ENCODE measurements around the gene IL27RA. TPM values are rescaled to one million over a fixed set of nuclear protein-coding genes. Genes with fewer than 3 reads are reported as not detected.
A peak's percentile ranks its signal among the peaks of the same experiment; 100 is the strongest.

Gene IL27RA
- total RNA-seq, 1 experiment from 2014 or later, result 14.2 TPM

DNA sequence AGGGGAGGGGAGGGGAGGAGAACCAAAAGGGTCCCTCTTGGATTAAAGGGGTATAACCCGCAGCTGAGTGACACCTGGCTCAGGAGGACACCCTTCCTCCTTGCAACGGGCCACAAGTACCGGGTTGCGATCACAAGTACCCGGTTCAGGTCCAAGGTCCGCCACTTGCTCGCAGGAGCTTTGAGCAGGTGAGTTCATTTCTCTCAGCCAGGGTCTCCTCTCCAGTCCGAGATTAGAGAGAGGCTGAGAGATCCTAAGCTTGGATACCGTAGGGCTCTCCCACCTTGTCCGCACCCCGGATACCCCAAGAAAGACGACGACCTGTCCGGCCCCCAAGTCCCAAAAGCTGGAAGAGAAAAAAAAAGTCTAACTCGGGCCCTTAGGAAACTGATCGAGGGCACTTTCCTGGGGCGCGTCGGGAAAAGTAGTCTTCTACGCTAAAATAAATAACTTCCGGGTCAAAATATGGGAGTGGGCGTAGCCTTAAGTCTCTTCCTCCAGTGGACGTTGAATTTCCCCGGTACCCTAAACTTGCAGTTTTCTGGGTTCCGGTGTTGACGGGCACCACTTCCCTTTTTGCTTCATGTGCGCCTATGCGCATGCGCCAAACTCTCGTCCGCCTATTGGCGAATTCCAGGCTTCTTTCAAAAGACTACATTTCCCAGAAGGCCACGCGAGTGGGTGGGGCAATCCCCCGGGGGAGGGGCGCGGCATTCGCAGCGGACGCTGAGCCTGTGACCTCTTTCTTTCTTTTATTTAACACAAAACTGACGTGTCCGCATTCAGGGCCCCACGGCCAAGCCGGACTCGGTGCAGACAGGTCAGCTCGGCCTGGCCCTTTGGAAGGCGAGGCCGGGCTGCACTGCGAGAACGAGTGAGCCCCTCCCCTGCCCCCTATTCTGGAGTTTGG is 49.6 kb downstream of the IL27RA start:
- peak overlapping the region; percentile 92 for H3K4me2 ChIP-seq (ENCODE audit: low read length)
- peak overlapping the region; percentile 40 for H3K27ac ChIP-seq (ENCODE audit: low read length)
- no peaks in the 10 kb centered on the region for H4K20me1 ChIP-seq (ENCODE audit: low read length)
- H3K9ac ChIP-seq (ENCODE audit: low read length), result peak overlapping the region; percentile 84
- peak overlapping the region; percentile 94 for H2AFZ ChIP-seq (ENCODE audit: low read length)
- POLR2A ChIA-PET (ENCODE audit: unreplicated experiment), result interaction anchor here (0.6 kb wide), 1 partner anchor 75 kb away, joined by 3 read pairs; no protein-coding TSS in a partner anchor
- H3K4me3 ChIP-seq (ENCODE audit: low read length), result peak overlapping the region; percentile 87
- H3K9me3 ChIP-seq (ENCODE audit: low read length), result no peaks in the 10 kb centered on the region
- CTCF ChIA-PET, result interaction anchor here (0.6 kb wide), 1 partner anchor 42 kb away, joined by 4 read pairs; no protein-coding TSS in a partner anchor
- peaks cover 15% of the 10 kb centered on the region for H3K4me1 ChIP-seq (ENCODE audit: insufficient read depth, low read length)
- ATAC-seq (peak; percentile 93), DNase-seq (peak; percentile 100)
- H3F3A ChIP-seq (ENCODE audit: low read length, unreplicated experiment), result no peaks in the 10 kb centered on the region
- no peaks in the 10 kb centered on the region for H3K27me3 ChIP-seq (ENCODE audit: low read length)
- TF ChIP-seq, protein P1, sequence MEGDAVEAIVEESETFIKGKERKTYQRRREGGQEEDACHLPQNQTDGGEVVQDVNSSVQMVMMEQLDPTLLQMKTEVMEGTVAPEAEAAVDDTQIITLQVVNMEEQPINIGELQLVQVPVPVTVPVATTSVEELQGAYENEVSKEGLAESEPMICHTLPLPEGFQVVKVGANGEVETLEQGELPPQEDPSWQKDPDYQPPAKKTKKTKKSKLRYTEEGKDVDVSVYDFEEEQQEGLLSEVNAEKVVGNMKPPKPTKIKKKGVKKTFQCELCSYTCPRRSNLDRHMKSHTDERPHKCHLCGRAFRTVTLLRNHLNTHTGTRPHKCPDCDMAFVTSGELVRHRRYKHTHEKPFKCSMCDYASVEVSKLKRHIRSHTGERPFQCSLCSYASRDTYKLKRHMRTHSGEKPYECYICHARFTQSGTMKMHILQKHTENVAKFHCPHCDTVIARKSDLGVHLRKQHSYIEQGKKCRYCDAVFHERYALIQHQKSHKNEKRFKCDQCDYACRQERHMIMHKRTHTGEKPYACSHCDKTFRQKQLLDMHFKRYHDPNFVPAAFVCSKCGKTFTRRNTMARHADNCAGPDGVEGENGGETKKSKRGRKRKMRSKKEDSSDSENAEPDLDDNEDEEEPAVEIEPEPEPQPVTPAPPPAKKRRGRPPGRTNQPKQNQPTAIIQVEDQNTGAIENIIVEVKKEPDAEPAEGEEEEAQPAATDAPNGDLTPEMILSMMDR (conservative IDR thresholded peaks at IDR 0.05; ENCODE audit: low read depth, low read length), result no peak
- TF ChIP-seq EZH2 (IDR thresholded peaks at IDR 0.05; ENCODE audit: low read length, unreplicated experiment) (no peak), EZH2phosphoT487 (IDR thresholded peaks at IDR 0.05; ENCODE audit: borderline replicate concordance, low read length) (no peak)
- intact Hi-C loops (cut with micrococcal nuclease), result loop anchor here (2.0 kb wide), 2 partner anchors 56 to 74 kb away; partner anchors contain the start of genes ASF1B and RFX1
- no peaks in the 10 kb centered on the region for H3K9me2 ChIP-seq (replicated peaks; ENCODE audit: low read length)
- BruUV-seq (replicated peaks), result TSS peak; percentile 95
- H3K79me2 ChIP-seq (ENCODE audit: low read length), result peaks cover 15% of the 10 kb centered on the region
- no peaks in the 10 kb centered on the region for H3K36me3 ChIP-seq (ENCODE audit: low read depth, low read length)

DNA sequence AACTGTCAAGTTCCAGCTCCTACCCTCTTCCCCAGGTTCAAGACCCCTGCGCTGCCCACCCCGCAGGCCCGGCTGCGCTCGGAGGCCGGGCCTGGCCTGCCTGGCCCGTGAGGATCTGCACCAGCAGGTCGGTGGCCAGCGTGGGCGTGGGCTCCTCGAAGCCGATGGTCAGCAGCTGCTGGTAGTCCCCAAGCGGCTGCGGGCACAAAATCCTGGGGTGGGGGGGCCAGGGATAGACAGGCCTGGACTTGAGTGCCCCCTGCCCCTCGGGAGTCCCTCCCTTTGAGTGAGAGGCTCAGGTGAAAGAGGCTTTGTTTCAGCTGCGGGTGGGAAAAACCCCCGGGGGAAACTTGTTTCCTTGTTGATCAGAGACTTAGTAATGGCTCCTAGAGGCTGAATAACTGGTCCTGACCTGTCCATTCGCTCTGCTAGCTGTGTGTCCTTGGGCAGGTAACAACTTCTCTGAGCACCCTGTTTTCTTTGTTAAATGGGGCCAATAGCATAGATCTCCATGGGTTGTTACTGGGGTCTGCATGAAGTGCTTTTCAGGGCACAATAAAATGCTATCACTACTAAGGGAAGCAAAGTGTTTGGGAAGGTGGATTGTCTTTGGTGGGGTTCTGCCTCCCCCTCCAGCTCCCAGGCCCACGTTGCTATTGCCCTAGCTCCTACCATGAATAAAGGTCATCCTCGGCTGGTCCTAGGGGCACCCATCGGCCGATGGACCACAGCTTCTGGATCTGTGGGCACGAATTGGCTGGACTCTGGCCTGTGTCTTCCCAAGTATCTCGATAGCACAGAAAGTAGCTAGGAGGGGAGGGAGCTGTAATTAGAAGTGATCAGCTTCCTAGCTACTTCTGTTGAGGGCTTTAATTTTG is 50.5 kb downstream of the IL27RA start:
- Histone ChIP-seq H3K27me3 (ENCODE audit: low read length) (no peaks in the 10 kb centered on the region), H3K4me3 (ENCODE audit: low read length) (peak overlapping the region; percentile 87), H3K4me1 (ENCODE audit: insufficient read depth, low read length) (peaks cover 15% of the 10 kb centered on the region), H3K9me2 (replicated peaks; ENCODE audit: low read length) (no peaks in the 10 kb centered on the region), H3K9ac (ENCODE audit: low read length) (peak overlapping the region; percentile 76), H3K9me3 (ENCODE audit: low read length) (no peaks in the 10 kb centered on the region), H3K36me3 (ENCODE audit: low read depth, low read length) (no peaks in the 10 kb centered on the region), H4K20me1 (ENCODE audit: low read length) (no peaks in the 10 kb centered on the region), H3K4me2 (ENCODE audit: low read length) (peak overlapping the region; percentile 92), H3F3A (ENCODE audit: low read length, unreplicated experiment) (no peaks in the 10 kb centered on the region), H3K27ac (ENCODE audit: low read length) (peak overlapping the region; percentile 31), H2AFZ (ENCODE audit: low read length) (peak overlapping the region; percentile 74), H3K79me2 (ENCODE audit: low read length) (peaks cover 15% of the 10 kb centered on the region)
- DNase-seq (peak; percentile 17), ATAC-seq (peak; percentile 17; the same call in 1 of the 2 replicates)
- ChIA-PET POLR2A (ENCODE audit: unreplicated experiment) (interaction anchor here (0.5 to 0.6 kb wide), 2 partner anchors 50 to 153 kb away, joined by 3 to 4 read pairs; no protein-coding TSS in a partner anchor), CTCF (interaction anchor here (0.5 to 0.7 kb wide), 2 partner anchors 9 to 178 kb away, joined by 3 to 5 read pairs; partner anchors contain the start of gene MISP3)
- intact Hi-C loops (cut with micrococcal nuclease), result loop anchor here (2.0 kb wide), 2 partner anchors 55 to 75 kb away; partner anchors contain the start of genes ASF1B and RFX1
- TF ChIP-seq EZH2phosphoT487 (IDR thresholded peaks at IDR 0.05; ENCODE audit: borderline replicate concordance, low read length) (no peak), EZH2 (IDR thresholded peaks at IDR 0.05; ENCODE audit: low read length, unreplicated experiment) (no peak)
- TF ChIP-seq, protein P1 (conservative IDR thresholded peaks at IDR 0.05; ENCODE audit: low read depth, low read length), result no peak
- BruUV-seq (replicated peaks), result TSS peak; percentile 69
